Fibroblast of lung (primary cell): Measurements from ENCODE around the gene HMX1. TPM values are rescaled to one million over a fixed set of nuclear protein-coding genes. Genes with fewer than 3 reads are reported as not detected.

Experiments used
- DNase-seq, 2 donors: peaks; one replicate each; pipeline versions ENCODE4 v3.0.0 to v3.0.0-alpha.2; 2010; ENCODE audit warnings: low read depth in 2 of 2
- H2AFZ ChIP-seq: 2 replicates; pipeline ENCODE4 v1.5.1; 2012; ENCODE audit warnings: low read length, control low read depth, inconsistent platforms
- H3K27ac ChIP-seq: 2 replicates; pipeline ENCODE4 v1.5.1; 2011; ENCODE audit warnings: low read length, control low read depth; ENCODE audit not compliant: insufficient read depth
- H3K27me3 ChIP-seq: 2 replicates; pipeline ENCODE4 v1.5.1; 2011; ENCODE audit warnings: mild to moderate bottlenecking, low read length; ENCODE audit not compliant: control insufficient read depth, insufficient read depth
- H3K36me3 ChIP-seq: 2 replicates; pipeline ENCODE4 v1.5.1; 2011; ENCODE audit warnings: low read length; ENCODE audit not compliant: control insufficient read depth, insufficient read depth
- H3K4me1 ChIP-seq: 2 replicates; pipeline ENCODE4 v1.5.1; 2011; ENCODE audit warnings: low read length; ENCODE audit not compliant: control insufficient read depth, insufficient read depth; ENCODE audit errors: extremely low read depth
- H3K4me2 ChIP-seq: 2 replicates; pipeline ENCODE4 v1.5.1; 2011; ENCODE audit warnings: low read length, control low read depth; ENCODE audit not compliant: insufficient read depth; ENCODE audit errors: extremely low read depth
- H3K4me3 ChIP-seq, 4 experiments: fragments of 200-600 bp in 1 of 4; sonication (generic) in 1 of 4; replicated peaks in 1 of 4; 2 replicates each; pipeline ENCODE4 v1.5.1; 2011 to 2016; ENCODE audit warnings: low read length in 4 of 4, low read depth in 3 of 4, mild to moderate bottlenecking in 3 of 4, control low read depth in 2 of 4, inconsistent platforms in 1 of 4, mixed read lengths in 1 of 4; ENCODE audit not compliant: insufficient read depth in 1 of 4; ENCODE audit errors: control extremely low read depth in 1 of 4
- H3K79me2 ChIP-seq: 2 replicates; pipeline ENCODE4 v1.5.1; 2012; ENCODE audit warnings: mild to moderate bottlenecking, low read length, inconsistent platforms; ENCODE audit not compliant: control insufficient read depth, insufficient read depth
- H3K9ac ChIP-seq: 2 replicates; pipeline ENCODE4 v1.5.1; 2011; ENCODE audit warnings: mild to moderate bottlenecking, low read length, control low read depth; ENCODE audit not compliant: insufficient read depth
- H3K9me3 ChIP-seq: 2 replicates; pipeline ENCODE4 v1.5.1; 2012; ENCODE audit warnings: low read depth, low read length; ENCODE audit not compliant: control insufficient read depth, insufficient read depth
- H4K20me1 ChIP-seq: 2 replicates; pipeline ENCODE4 v1.5.1; 2011; ENCODE audit warnings: low read length; ENCODE audit not compliant: control insufficient read depth, insufficient read depth; ENCODE audit errors: extremely low read depth
- CTCF ChIP-seq, 2 donors: IDR thresholded peaks in 1 of 2; conservative IDR thresholded peaks in 1 of 2; 1 replicate in 1 of 2; 2 replicates in 1 of 2; pipeline ENCODE4 v1.5.1; 2011 to 2012; ENCODE audit warnings: low read length in 2 of 2, control low read depth in 1 of 2, inconsistent platforms in 1 of 2, low read depth in 1 of 2, mild to moderate bottlenecking in 1 of 2
- EZH2 ChIP-seq: IDR thresholded peaks from 2 replicates; pipeline ENCODE4 v1.5.1; 2012; ENCODE audit warnings: low read length, control low read depth, mild to moderate bottlenecking; ENCODE audit errors: missing control alignments
- polyA plus RNA-seq, 2 donors: library from polyadenylated mRNA; depleted of rRNA in 1 of 2; stranded (reverse) in 1 of 2; unstranded in 1 of 2; fragments of >200 nt; gene quantifications; 2 replicates each; pipeline ENCODE4 v1.2.1, GENCODE V29; 2011 to 2012; ENCODE audit warnings: missing spikeins in 1 of 2
- total RNA-seq: library from RNA; depleted of rRNA; stranded (reverse); fragments of >200 nt; gene quantifications from 2 replicates; pipeline ENCODE4 v1.2.1, GENCODE V29; 2014

Gene HMX1
- total and polyA plus RNA-seq, 2 donors (not counting 1 experiment from before 2014, with no cell fraction given): not detected

- H3K9me3 ChIP-seq: no peaks in the 10 kb centered on the region
- no peaks in the 10 kb centered on the region for H3K79me2 ChIP-seq
- no peaks in the 10 kb centered on the region for H3K36me3 ChIP-seq
- no peaks in the 10 kb centered on the region for H4K20me1 ChIP-seq
- H3K27ac ChIP-seq: no peak overlapping the region
- DNase-seq: no peak
- no peak for TF ChIP-seq CTCF (conservative IDR thresholded peaks at IDR 0.05 in 1 of 2, IDR thresholded peaks at IDR 0.05 in 1 of 2; ENCODE audit: low read depth in 1 of 2, low read length in 2 of 2)
- TF ChIP-seq EZH2: no peak
- H3K4me1 ChIP-seq: no peaks in the 10 kb centered on the region
- H3K4me2 ChIP-seq: no peak overlapping the region
- H3K4me3 ChIP-seq: no peak overlapping the region
- no peaks in the 10 kb centered on the region for H3K27me3 ChIP-seq
- no peak overlapping the region for H3K9ac ChIP-seq
- no peak overlapping the region for H2AFZ ChIP-seq
Measured at GRCh38 chr4:8838961-8839431, 32.6 kb downstream of the HMX1 start.

- no peaks in the 10 kb centered on the region for H3K79me2 ChIP-seq
- no peak overlapping the region for H3K4me2 ChIP-seq
- no peak overlapping the region for H3K4me3 ChIP-seq
- no peaks in the 10 kb centered on the region for H3K4me1 ChIP-seq
- no peaks in the 10 kb centered on the region for H3K27me3 ChIP-seq
- no peaks in the 10 kb centered on the region for H3K36me3 ChIP-seq
- no peak overlapping the region for H2AFZ ChIP-seq
- no peaks in the 10 kb centered on the region for H3K9me3 ChIP-seq
- no peaks in the 10 kb centered on the region for H4K20me1 ChIP-seq
- no peak overlapping the region for H3K27ac ChIP-seq
- no peak overlapping the region for H3K9ac ChIP-seq
- no peak for DNase-seq
- TF ChIP-seq CTCF (conservative IDR thresholded peaks at IDR 0.05 in 1 of 2, IDR thresholded peaks at IDR 0.05 in 1 of 2; ENCODE audit: low read depth in 1 of 2, low read length in 2 of 2): no peak
- no peak for TF ChIP-seq EZH2
Measured at GRCh38 chr4:8838296-8838960, 33.2 kb downstream of the HMX1 start.

DNA sequence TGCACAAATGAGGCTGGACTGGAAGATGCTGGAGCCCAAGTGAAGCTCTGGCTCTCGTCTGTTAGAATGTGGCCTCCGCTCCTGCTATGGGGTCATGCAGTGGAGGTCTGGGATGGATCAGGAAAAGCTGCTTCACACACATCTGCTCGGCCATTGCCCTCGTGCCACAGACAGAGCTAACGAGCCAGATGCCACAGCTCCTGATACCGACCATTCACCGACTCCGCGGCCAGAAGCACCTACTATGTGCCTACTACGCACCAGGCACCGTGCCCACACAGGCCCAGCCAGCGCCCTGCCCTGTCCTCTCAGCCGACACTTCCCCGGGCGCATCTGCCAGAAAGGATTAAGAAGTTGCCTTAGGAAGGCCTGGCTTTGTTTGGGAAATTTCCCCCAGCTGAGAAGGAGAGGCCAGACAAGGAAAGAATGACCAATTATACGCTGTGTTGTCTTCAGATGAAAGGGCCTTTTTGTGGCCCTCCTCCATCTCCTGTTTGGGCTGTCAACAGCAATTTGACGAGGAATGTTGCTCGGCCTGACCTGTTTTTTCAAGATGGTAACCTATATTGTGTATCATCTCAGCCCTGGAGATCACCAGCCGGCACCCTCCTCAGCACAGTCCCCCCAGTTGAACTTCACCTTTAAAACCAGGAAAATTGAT lies 34.3 kb downstream of the HMX1 start:
- Histone ChIP-seq H3K4me1 (no peaks in the 10 kb centered on the region), H2AFZ (no peak overlapping the region), H3K4me3 (no peak overlapping the region), H3K4me2 (no peak overlapping the region), H4K20me1 (no peaks in the 10 kb centered on the region), H3K9ac (no peak overlapping the region), H3K36me3 (no peaks in the 10 kb centered on the region), H3K9me3 (no peaks in the 10 kb centered on the region), H3K79me2 (no peaks in the 10 kb centered on the region), H3K27ac (no peak overlapping the region), H3K27me3 (no peaks in the 10 kb centered on the region)
- TF ChIP-seq CTCF (conservative IDR thresholded peaks at IDR 0.05 in 1 of 2, IDR thresholded peaks at IDR 0.05 in 1 of 2; ENCODE audit: low read depth in 1 of 2, low read length in 2 of 2): no peak
- no peak for TF ChIP-seq EZH2
- DNase-seq: no peak
